Stimulated activated CD4-positive, alpha-beta T cell treated with anti-CD3 and anti-CD28 coated beads, Interleukin-1b, Interleukin-23, amount 100 ng/mL, for 24 hours (primary cell): ENCODE results near the gene KRAS.

Source experiments
- DNase-seq, 4 experiments: peaks; one replicate each; pipeline ENCODE4 v3.0.0-alpha.2; 2020; ENCODE audit warnings: low read depth in 4 of 4, low spot score in 1 of 4

Gene KRAS

DNA sequence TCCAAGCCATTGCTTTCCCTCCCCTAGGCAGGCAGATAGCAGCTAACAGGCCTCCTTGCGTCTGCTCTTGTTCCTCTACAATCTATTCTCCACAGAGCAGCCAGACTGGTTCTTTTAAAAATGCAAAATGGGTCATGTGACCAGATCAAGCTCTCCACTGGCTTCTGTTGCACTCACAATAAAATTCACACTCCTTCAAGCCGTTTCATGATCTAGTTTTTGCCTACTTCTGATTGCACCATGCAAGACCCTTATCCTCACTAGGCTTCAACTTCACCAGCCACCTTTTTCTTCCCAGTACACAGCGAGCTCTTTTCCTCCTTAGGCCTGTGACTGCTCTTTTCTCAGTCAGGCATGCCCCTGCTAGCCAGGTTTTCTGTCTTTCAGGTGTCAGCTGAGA, 6.1 kb upstream of the KRAS start:
- DNase-seq, result no peak

GRCh38 chr12:25256005-25256404, 5.3 kb upstream of the KRAS start:
- DNase-seq, result no peak

DNA sequence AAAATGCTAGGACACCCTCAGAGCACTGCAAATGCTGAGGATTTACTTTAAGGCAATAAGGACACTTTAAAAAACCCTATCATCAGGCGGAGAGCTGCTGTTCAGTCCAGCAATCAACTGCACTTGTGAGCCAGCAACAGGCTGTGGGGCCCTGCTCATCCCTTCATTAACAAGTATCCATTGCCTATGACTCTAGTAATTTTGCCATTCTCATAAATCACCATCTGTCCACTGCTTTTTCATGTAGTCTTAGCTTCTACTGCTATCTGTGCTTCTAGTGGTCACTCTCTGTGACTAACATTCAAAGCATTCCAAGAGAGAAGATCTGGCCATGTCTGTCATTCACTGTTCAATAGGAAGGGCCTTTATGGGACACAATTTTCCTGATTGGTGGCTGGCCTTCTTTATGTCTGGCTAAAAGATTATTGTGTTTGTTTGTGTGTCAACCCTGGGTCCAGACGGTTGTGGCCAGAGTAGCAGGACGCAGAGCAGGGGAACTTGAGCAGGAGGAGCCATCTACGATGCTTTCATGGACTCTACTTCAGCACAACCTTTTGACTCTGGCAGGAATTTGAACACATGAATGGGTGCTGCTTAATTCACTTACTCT, 3.6 kb upstream of the KRAS start:
- no peak for DNase-seq

- DNase-seq, result no peak
Observed at GRCh38 chr12:25253371-25254068, 2.8 kb upstream of the KRAS start.

GRCh38 chr12:25252946-25253345, 2.2 kb upstream of the KRAS start:
- no peak for DNase-seq

DNA sequence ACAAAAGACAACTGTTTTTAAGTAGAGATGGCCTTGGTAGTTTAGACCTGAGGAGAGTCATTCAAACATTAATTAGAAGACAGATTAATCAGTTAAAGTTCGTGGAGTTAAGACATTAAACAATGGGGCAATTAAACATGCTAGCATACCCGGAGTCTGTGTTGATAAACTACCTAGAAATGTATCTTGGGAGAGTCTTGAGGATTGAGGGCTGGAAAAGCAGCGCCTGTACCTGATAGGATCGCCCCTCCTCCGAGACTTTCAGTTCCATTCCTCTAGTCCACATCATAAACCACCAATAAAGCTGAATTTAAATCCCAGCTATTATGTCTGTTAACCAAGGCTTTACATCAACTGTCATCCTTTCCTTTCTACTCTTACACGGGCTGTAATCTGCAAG, 1.0 kb upstream of the KRAS start:
- DNase-seq, result no peak

- DNase-seq, result peak in 3 of 4 experiments; percentile 17 to 26 (median 21)
Observed at GRCh38 chr12:25249931-25250738, 594 bp downstream of the KRAS start.

- no peak for DNase-seq
Observed at GRCh38 chr12:25248732-25249131, 2.0 kb downstream of the KRAS start.

DNA sequence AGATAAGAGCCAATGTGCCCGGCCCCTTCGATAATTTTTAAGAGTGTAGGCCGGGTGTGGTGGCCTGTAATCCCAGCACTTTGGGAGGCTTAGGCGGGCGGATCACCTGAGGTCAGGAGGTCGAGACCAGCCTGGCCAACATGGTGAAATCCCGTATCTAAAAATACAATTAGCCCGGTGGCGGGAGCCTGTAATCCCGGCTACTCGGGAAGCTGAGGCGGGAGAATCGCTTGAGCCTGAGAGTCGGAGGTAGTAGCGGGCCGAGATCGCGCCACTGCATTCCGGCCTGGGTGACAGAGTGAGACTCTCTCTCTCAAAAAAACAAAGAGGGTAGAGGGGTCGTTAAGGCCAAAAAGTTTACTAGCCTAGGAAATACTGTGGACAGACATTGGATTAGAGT, 2.6 kb downstream of the KRAS start:
- DNase-seq, result no peak

- DNase-seq, result no peak
Observed at GRCh38 chr12:25245491-25245890, 5.2 kb downstream of the KRAS start.

DNA sequence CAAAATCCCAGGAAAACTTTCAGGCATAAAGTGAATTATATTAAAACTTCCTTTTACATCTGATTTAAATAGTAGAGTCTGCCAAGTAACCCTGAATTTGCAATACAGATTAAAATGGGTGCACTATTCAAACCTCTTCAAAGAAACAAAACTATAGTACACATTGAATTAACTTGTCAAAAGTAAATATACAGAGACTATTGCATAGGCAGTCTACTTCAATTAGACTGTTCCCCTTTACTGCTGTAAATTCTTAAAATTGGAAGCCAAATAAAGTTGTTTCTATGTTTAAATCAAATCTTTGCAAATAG, 7.1 kb downstream of the KRAS start:
- DNase-seq, result no peak

GRCh38 chr12:25242981-25243679, 7.6 kb downstream of the KRAS start:
- DNase-seq, result no peak

- no peak for DNase-seq
Observed at GRCh38 chr12:25241167-25242020, 9.3 kb downstream of the KRAS start.

GRCh38 chr12:25236626-25237025, 14.1 kb downstream of the KRAS start:
- no peak for DNase-seq

GRCh38 chr12:25236190-25236589, 14.5 kb downstream of the KRAS start:
- DNase-seq, result no peak

DNA sequence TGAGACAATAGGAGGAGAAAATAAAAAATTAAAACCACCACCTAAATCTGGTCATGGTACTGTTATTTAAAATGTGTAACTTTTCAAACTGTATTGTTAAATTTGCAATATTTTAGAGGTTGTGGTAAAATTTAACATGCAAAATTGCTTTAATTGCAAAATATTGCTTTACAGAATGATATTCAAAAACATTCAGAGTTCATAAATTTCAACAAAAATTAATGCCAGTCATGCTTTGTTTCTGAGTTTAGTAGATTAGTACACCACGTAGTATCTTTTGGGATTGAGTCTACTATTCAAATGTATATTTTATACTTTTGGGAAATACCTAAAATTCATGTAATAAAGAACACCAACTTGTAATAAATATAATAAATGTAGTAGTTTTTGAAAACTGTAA, 37.4 kb downstream of the KRAS start:
- DNase-seq, result no peak

- DNase-seq, result no peak
Observed at GRCh38 chr12:25208554-25208953, 42.2 kb downstream of the KRAS start.

DNA sequence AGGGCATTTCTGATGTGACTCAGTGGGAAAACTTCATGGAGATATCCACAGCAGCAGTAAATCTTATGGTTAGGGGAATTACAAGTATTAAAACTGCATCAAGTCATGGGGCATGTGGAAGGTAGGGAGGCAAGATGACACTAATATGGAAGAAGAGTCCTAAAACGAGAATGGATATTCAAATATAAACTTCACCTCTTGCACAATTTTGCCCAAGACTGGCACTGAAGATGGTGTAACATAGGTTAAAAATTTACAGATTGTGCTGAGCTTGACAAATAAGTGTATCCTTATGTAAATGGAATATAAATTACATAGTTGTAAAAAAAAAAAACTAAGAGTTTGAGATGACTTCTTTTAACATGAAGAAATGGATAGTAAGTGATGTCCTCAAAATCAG, 42.9 kb downstream of the KRAS start:
- no peak for DNase-seq

GRCh38 chr12:25207411-25207810, 43.3 kb downstream of the KRAS start:
- no peak for DNase-seq

DNA sequence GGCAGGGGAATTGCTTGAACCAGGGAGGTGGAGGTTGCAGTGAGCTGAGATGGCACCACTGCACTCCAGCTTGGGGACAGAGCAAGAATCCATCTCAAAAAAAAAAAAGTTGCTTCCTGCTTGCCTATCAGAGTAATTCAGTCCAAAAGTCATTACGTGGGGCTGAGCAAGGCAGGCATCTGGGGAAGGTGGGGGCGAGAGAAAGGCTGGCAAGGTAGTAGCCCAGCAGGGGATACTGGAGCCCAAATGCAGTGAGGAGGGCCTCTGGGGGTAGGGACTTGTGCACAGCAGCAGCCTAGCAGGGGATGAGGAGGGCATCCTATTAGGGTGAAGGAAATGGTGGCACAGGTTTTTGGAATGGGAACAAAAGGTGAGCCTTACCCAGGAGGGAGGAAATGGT, 48.6 kb downstream of the KRAS start:
- DNase-seq, result no peak

- no peak for DNase-seq
Observed at GRCh38 chr12:25200703-25201102, 50.0 kb downstream of the KRAS start.
